KG1 (cell line): Measurements from ENCODE around the gene LRRC49.
"Not testable (repeated sequence)": the region's sequence is repeated elsewhere in the genome, so short reads cannot be mapped to it uniquely, and the experiment has no call there.

Source experiments
- DNase-seq: peaks from one replicate; lab custom pipeline; 2025; lab: John Stamatoyannopoulos, UW

Gene LRRC49

GRCh38 chr15:70995383-70995970 lies 102.9 kb downstream of the LRRC49 start:
- no peak for DNase-seq

GRCh38 chr15:70998319-70998718 lies 105.7 kb downstream of the LRRC49 start:
- no peak for DNase-seq

GRCh38 chr15:71002316-71002715 lies 109.7 kb downstream of the LRRC49 start:
- DNase-seq, result no peak

- DNase-seq, result no peak
Measured at GRCh38 chr15:71003319-71003718, 110.7 kb downstream of the LRRC49 start.

- DNase-seq, result not testable (repeated sequence)
Measured at GRCh38 chr15:71004506-71004905, 111.9 kb downstream of the LRRC49 start.

GRCh38 chr15:71005895-71006294 lies 113.3 kb downstream of the LRRC49 start:
- DNase-seq, result no peak

- no peak for DNase-seq
Measured at GRCh38 chr15:71008250-71008870, 115.7 kb downstream of the LRRC49 start.

GRCh38 chr15:71010472-71010871 lies 117.8 kb downstream of the LRRC49 start:
- no peak for DNase-seq

GRCh38 chr15:71010997-71011396 lies 118.4 kb downstream of the LRRC49 start:
- DNase-seq, result no peak

GRCh38 chr15:71011503-71012155 lies 119.0 kb downstream of the LRRC49 start:
- no peak for DNase-seq

- DNase-seq, result no peak
Measured at GRCh38 chr15:71013446-71013845, 120.8 kb downstream of the LRRC49 start.

- no peak for DNase-seq
Measured at GRCh38 chr15:71015342-71015741, 122.7 kb downstream of the LRRC49 start.

- DNase-seq, result not testable (repeated sequence)
Measured at GRCh38 chr15:71031232-71031631, 138.6 kb downstream of the LRRC49 start.

GRCh38 chr15:71035478-71035877 lies 142.9 kb downstream of the LRRC49 start:
- DNase-seq, result not testable (repeated sequence)

- DNase-seq, result no peak
Measured at GRCh38 chr15:71042356-71042922, 149.8 kb downstream of the LRRC49 start.

- no peak for DNase-seq
Measured at GRCh38 chr15:71043373-71043772, 150.7 kb downstream of the LRRC49 start.

- DNase-seq, result no peak
Measured at GRCh38 chr15:71044006-71044405, 151.4 kb downstream of the LRRC49 start.

- not testable (repeated sequence) for DNase-seq
Measured at GRCh38 chr15:71046146-71046545, 153.5 kb downstream of the LRRC49 start.

- no peak for DNase-seq
Measured at GRCh38 chr15:71048913-71049675, 156.5 kb downstream of the LRRC49 start.

GRCh38 chr15:71049706-71050422 lies 157.2 kb downstream of the LRRC49 start:
- DNase-seq, result no peak

GRCh38 chr15:71050461-71050860 lies 157.8 kb downstream of the LRRC49 start:
- DNase-seq, result no peak

- no peak for DNase-seq
Measured at GRCh38 chr15:71051539-71051938, 158.9 kb downstream of the LRRC49 start.
